HTERT RPE-1 (cell line): ENCODE results near the gene TXLNA.

Experiments
- in situ Hi-C: fragments of 300-500 bp; cut with MboI; formaldehyde crosslinking; loops from 4 replicates; pipeline ENCODE4 v1.14.3; 2020; ENCODE audit warnings: low sequenced_read_pairs

The TXLNA gene

DNA sequence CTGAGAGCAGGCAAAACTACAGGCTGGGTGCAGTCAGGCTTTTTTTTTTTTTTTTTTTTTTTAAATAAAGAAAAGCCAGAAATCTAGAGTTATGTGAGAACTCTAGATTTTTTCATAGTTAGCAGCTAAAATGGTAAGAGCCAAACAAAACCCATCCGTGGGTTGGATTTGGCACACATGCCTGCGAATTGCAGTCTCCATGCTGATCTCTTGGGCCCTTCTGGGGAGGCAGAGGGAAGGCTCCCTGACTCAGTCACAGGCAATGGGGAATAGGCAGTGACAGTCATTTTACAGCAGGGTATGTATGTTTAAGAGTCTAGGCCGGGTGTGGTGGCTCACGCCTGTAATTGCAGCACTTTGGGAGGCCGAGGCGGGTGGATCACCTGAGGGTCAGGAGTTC lies 2.6 kb downstream of the TXLNA start:
- in situ Hi-C loops: no loop called here

DNA sequence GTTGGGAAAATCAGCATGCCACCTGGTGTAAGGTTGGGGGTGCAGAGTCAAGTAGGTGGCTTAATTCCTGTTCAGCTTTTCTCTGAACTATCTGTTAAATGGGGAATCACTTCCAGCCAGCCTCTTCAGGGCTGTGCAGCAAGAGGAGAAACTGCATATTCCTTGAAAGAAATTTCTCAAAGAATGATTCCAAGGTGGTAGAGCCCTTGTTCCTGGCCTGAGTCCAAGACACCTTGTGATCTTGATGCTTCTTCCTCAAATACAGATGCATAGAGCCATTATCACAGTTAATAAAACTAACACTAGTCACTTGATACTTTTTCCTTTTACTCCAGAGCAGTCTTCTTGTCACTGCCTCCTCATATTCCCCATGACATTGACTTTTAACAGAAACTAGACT lies 5.2 kb downstream of the TXLNA start:
- in situ Hi-C loops: no loop called here

GRCh38 chr1:32186077-32186476 lies 6.6 kb downstream of the TXLNA start:
- in situ Hi-C loops: no loop called here

GRCh38 chr1:32186491-32186890 lies 7.0 kb downstream of the TXLNA start:
- in situ Hi-C loops: no loop called here

DNA sequence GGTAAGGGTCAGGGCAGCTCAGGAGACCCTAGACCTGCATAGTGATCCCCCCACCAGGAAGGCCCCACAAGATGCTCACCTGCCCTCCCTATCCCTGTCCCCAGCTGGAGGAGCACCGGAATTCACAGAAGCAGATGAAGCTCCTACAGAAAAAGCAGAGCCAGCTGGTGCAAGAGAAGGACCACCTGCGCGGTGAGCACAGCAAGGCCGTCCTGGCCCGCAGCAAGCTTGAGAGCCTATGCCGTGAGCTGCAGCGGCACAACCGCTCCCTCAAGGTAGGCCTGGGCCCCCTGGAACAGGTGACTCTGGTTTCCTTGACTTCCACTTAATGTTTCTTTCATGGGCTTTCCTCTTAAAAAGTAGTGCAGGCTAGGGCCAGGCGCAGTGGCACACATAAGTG lies 8.4 kb downstream of the TXLNA start:
- in situ Hi-C loops: no loop called here

GRCh38 chr1:32192220-32192948 lies 12.9 kb downstream of the TXLNA start:
- in situ Hi-C loops: no loop called here

GRCh38 chr1:32194984-32195383 lies 15.5 kb downstream of the TXLNA start:
- in situ Hi-C loops: no loop called here

DNA sequence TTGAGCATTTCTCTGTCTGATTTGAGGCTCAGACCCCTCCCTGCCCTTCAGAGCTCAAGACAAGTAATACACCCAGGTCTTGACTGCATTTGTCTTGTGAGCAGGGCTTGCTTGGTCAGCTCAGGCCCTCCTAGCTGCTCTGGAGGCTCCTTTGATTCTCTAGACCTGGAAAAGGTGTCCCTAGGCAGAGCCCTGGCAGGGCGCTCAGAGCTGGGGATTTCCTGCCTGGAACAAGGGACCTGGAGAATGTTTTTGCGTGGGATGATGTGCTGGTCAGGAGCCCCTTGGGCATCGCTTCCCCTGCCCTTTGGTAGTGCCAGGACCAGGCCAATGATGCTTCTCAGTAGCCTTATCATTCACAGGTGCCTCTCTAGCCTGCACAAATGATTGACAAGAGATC lies 16.1 kb downstream of the TXLNA start:
- in situ Hi-C loops: no loop called here

GRCh38 chr1:32195972-32196823 lies 16.7 kb downstream of the TXLNA start:
- in situ Hi-C loops: no loop called here

DNA sequence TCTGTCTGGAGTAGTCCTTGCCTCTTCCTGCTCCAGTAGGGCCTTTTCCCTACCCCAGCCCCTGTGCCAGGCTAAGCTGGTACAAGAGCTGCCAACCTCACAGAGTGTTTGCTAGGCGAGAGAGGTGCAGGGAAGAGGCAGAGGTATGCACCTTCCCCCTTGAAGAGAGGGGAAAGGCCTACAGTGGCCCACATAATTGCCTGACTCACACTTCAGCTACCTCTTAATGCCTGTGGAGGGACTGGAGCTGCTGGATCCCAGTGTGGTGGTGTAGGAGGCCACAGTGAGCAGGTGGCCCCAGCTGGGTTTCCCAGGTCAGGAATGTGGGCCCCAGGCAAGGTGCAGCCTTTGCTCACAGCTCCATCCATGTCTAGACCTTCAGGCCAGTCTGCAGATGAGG lies 17.6 kb downstream of the TXLNA start:
- in situ Hi-C loops: no loop called here

DNA sequence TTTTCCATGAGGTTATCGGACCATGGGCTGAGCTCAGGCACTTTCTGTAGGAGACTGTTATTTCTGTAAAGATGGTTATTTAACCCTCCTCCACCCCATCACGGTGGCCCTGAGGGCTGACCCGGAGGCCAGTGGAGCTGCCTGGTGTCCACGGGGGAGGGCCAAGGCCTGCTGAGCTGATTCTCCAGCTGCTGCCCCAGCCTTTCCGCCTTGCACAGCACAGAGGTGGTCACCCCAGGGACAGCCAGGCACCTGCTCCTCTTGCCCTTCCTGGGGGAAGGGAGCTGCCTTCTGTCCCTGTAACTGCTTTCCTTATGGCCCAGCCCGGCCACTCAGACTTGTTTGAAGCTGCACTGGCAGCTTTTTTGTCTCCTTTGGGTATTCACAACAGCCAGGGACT lies 18.4 kb downstream of the TXLNA start:
- in situ Hi-C loops: no loop called here

GRCh38 chr1:32198237-32199042 lies 19.0 kb downstream of the TXLNA start:
- in situ Hi-C loops: no loop called here

GRCh38 chr1:32199043-32199716 lies 19.7 kb downstream of the TXLNA start:
- in situ Hi-C loops: no loop called here

DNA sequence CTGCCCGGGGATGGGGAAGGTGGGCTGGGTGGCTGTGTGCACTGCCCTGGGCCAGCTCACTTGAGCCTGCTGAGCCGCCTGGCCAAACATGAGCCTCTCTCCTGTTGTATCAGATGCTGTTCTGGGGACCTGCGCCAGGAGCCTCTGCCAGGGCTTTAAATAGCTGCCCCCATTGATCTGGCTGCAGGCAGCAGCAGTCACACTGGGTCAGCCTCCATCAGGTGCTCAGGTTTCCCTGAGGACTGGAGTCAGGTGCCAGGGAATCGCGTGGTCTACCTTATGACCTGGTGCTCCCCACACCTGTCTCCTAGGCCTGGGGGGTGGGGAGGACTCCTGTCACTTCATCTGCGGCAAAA lies 20.2 kb downstream of the TXLNA start:
- in situ Hi-C loops: no loop called here

- in situ Hi-C loops: no loop called here
Observed at GRCh38 chr1:32200226-32201010, 20.9 kb downstream of the TXLNA start, which contains the start of gene CCDC28B. Gene CCDC28B, plus strand, starts transcription at chr1:32200595. Its CDS starts 1,341 bp downstream, at chr1:32201936.

GRCh38 chr1:32201011-32201855 lies 21.8 kb downstream of the TXLNA start:
- in situ Hi-C loops: no loop called here

GRCh38 chr1:32204943-32205361 lies 25.5 kb downstream of the TXLNA start:
- in situ Hi-C loops: no loop called here

DNA sequence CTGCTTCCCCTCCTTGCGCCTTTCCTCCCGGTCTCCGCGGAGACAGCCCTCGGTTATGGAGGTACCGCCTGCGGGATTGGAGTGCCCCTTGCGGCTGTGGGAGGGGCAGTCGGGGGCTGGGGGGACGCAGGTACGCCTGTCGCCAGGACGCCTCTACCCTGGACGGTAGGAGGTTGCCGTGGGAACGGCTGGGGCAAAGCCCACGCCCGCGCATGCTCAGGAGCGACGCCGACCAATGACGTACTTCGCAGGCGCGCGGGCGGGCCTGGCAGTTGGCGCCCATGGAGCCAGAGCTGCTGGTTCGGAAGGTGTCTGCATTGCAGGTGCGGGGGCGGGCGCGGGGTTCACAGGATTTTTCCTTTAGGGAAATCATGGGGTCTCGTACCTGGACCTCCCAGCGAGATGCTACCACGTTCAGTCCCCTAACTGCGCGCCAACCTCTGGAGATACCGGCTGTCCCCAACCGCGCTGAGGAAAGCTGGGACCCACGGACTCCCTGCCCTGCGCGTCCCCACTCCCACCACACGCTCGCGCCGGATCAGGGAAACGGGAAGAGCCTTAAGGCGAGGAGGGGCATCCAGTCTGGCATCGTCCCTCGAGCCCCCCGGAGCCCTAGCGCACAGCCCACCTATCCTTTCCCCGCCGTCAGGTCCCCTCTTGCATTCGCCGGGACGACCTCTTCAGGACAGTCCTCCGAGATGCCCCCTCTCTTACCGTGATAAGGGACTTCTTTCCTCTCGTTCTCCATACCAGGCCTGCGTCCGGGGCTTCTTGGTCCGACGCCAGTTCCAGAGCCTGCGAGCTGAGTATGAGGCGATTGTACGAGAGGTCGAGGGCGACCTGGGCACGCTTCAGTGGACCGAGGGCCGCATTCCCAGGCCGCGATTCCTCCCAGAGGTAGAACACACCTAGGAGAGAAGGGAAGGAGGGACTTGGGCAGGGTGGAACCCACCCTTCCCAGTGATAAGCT lies 26.2 kb downstream of the TXLNA start, which contains the start of gene IQCC:
TSS of gene IQCC (plus strand) at position 271 of the 970 bp plus-strand sequence. CDS start at position 282, 11 bp downstream.
- in situ Hi-C loops: no loop called here
